NB4 (cell line): Measurements from ENCODE around the gene FBXW11.

Experiments
- MYC ChIP-seq: IDR thresholded peaks from 2 replicates; pipeline ENCODE4 v1.6.1; 2011; ENCODE audit warnings: low read depth, low read length
- POLR2A ChIP-seq: IDR thresholded peaks from 2 replicates; pipeline ENCODE4 v1.6.1; 2011; ENCODE audit warnings: mild to moderate bottlenecking; ENCODE audit not compliant: insufficient read length; ENCODE audit errors: extremely low read depth
- TF ChIP-seq, protein P1 (sequence below): IDR thresholded peaks from one replicate; pipeline ENCODE4 v1.5.1; 2012; ENCODE audit warnings: low read depth, low read length

DNA sequence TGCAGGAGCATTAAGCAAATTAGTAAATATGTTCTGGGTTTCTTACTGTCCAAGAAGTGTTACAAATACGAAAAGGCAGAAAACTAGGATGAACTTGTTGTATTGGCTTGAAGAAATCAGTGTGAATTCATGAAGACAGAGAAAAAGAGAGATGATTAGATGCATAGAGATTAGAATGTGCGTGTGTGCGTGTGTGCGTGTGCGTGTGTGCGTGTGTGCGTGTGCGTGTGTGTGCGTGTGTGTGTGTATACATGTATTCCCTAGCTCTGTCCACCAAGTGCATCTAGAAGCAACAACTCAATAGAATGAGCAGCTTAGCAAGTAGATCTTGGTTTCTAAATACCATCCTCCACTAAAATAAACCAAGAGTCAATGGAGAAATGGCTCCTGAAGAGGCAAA is 179.3 kb downstream of the FBXW11 start:
- TF ChIP-seq MYC (no peak), POLR2A (no peak)
- TF ChIP-seq, protein P1, sequence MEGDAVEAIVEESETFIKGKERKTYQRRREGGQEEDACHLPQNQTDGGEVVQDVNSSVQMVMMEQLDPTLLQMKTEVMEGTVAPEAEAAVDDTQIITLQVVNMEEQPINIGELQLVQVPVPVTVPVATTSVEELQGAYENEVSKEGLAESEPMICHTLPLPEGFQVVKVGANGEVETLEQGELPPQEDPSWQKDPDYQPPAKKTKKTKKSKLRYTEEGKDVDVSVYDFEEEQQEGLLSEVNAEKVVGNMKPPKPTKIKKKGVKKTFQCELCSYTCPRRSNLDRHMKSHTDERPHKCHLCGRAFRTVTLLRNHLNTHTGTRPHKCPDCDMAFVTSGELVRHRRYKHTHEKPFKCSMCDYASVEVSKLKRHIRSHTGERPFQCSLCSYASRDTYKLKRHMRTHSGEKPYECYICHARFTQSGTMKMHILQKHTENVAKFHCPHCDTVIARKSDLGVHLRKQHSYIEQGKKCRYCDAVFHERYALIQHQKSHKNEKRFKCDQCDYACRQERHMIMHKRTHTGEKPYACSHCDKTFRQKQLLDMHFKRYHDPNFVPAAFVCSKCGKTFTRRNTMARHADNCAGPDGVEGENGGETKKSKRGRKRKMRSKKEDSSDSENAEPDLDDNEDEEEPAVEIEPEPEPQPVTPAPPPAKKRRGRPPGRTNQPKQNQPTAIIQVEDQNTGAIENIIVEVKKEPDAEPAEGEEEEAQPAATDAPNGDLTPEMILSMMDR, result no peak
